WTC11 (cell line): Measurements from ENCODE around the gene PRKAG2. TPM values are rescaled to one million over a fixed set of nuclear protein-coding genes. Genes with fewer than 3 reads are reported as not detected.

Source experiments
- ATAC-seq: fragments of 200-7000 bp; cut with Tn5 transposase; 2 replicates; pipeline ENCODE4 v1.10.0; 2021; ENCODE audit warnings: mild to moderate bottlenecking, moderate library complexity
- CTCF ChIA-PET: fragments of 300-600 bp; sonication (Branson Sonifier 250); formaldehyde crosslinking; loops from one replicate; lab custom pipeline; 2021; ENCODE audit warnings: antibody characterized with exemption; lab: Charles Lee
- POLR2A ChIA-PET: fragments of 350-600 bp; sonication (Branson Sonifier 250); formaldehyde crosslinking; loops from one replicate; lab custom pipeline; 2021; ENCODE audit warnings: antibody characterized with exemption; lab: Charles Lee
- DNase-seq: peaks from one replicate; pipeline ENCODE4 v3.0.0; 2021; ENCODE audit warnings: low spot score
- H3K27ac Mint-ChIP-seq: 2 replicates; pipeline ENCODE4 v1.8.0; 2021; ENCODE audit warnings: mixed read lengths
- H3K27me3 Mint-ChIP-seq: 2 replicates; pipeline ENCODE4 v1.8.0; 2021; ENCODE audit warnings: low read depth, mild to moderate bottlenecking, moderate library complexity, mixed read lengths
- H3K36me3 Mint-ChIP-seq: 2 replicates; pipeline ENCODE4 v1.8.0; 2021; ENCODE audit warnings: mixed read lengths
- H3K4me1 Mint-ChIP-seq: 2 replicates; pipeline ENCODE4 v1.8.0; 2022; ENCODE audit warnings: mixed read lengths
- H3K4me3 Mint-ChIP-seq: 2 replicates; pipeline ENCODE4 v1.8.0; 2021; ENCODE audit warnings: mild to moderate bottlenecking, moderate library complexity, mixed read lengths
- H3K9me3 Mint-ChIP-seq: 2 replicates; pipeline ENCODE4 v1.8.0; 2021; ENCODE audit warnings: mixed read lengths
- ARID4B ChIP-seq: sonication (generic); formaldehyde crosslinking; IDR thresholded peaks from 2 replicates; pipeline ENCODE4 v1.8.0; 2023; ENCODE audit warnings: missing genetic modification reagents, mild to moderate bottlenecking, borderline replicate concordance
- CDX4 ChIP-seq: fragments of 250-450 bp; sonication (Bioruptor Pico); IDR thresholded peaks from 2 replicates; pipeline ENCODE4 v1.9.0; 2021; ENCODE audit warnings: moderate library complexity, mild to moderate bottlenecking, inconsistent platforms, borderline replicate concordance
- CTCF ChIP-seq: fragments of 200-600 bp; IDR thresholded peaks from 2 replicates; pipeline ENCODE4 v1.8.0; 2022; ENCODE audit warnings: antibody characterized with exemption
- E2F5 ChIP-seq: sonication (generic); formaldehyde crosslinking; IDR thresholded peaks from 2 replicates; pipeline ENCODE4 v1.8.1; 2022; ENCODE audit warnings: mild to moderate bottlenecking, moderate library complexity, missing genetic modification reagents
- ELF4 ChIP-seq: sonication (generic); formaldehyde crosslinking; IDR thresholded peaks from 2 replicates; pipeline ENCODE4 v1.8.1; 2022; ENCODE audit warnings: low read depth, mild to moderate bottlenecking, moderate library complexity, missing genetic modification reagents
- GABPB1 ChIP-seq: sonication (generic); formaldehyde crosslinking; IDR thresholded peaks from 2 replicates; pipeline ENCODE4 v1.8.1; 2023; ENCODE audit warnings: mild to moderate bottlenecking, missing genetic modification reagents
- IRF1 ChIP-seq: sonication (generic); formaldehyde crosslinking; IDR thresholded peaks from 2 replicates; pipeline ENCODE4 v1.8.0; 2023; ENCODE audit warnings: missing genetic modification reagents
- MLX ChIP-seq: sonication (generic); formaldehyde crosslinking; IDR thresholded peaks from 2 replicates; pipeline ENCODE4 v1.8.1; 2023; ENCODE audit warnings: mild to moderate bottlenecking, missing genetic modification reagents, moderate library complexity
- OVOL2 ChIP-seq: fragments of 250-450 bp; sonication (Bioruptor Pico); IDR thresholded peaks from 2 replicates; pipeline ENCODE4 v1.9.0; 2021; ENCODE audit warnings: mild to moderate bottlenecking, borderline replicate concordance
- RELA ChIP-seq: sonication (generic); formaldehyde crosslinking; IDR thresholded peaks from 2 replicates; pipeline ENCODE4 v1.8.1; 2022; ENCODE audit warnings: missing genetic modification reagents, mild to moderate bottlenecking, borderline replicate concordance
- SMAD3 ChIP-seq: sonication (generic); formaldehyde crosslinking; IDR thresholded peaks from 2 replicates; pipeline ENCODE4 v1.8.0; 2022; ENCODE audit warnings: missing genetic modification reagents, mild to moderate bottlenecking, borderline replicate concordance
- SP1 ChIP-seq: sonication (generic); formaldehyde crosslinking; conservative IDR thresholded peaks from 2 replicates; pipeline ENCODE4 v1.8.1; 2022; ENCODE audit warnings: missing genetic modification reagents
- ZBTB21 ChIP-seq: sonication (generic); formaldehyde crosslinking; IDR thresholded peaks from 2 replicates; pipeline ENCODE4 v1.8.1; 2023; ENCODE audit warnings: mild to moderate bottlenecking, missing genetic modification reagents, borderline replicate concordance
- ZNF121 ChIP-seq: sonication (generic); formaldehyde crosslinking; IDR thresholded peaks from 2 replicates; pipeline ENCODE4 v1.8.0; 2023; ENCODE audit warnings: missing genetic modification reagents
- ZNF317 ChIP-seq: sonication (generic); formaldehyde crosslinking; IDR thresholded peaks from 2 replicates; pipeline ENCODE4 v1.8.1; 2023; ENCODE audit warnings: low read depth, mild to moderate bottlenecking, moderate library complexity, missing genetic modification reagents, borderline replicate concordance
- ZNF396 ChIP-seq: fragments of 250-450 bp; sonication (Bioruptor Pico); IDR thresholded peaks from 2 replicates; pipeline ENCODE4 v1.8.0; 2021; ENCODE audit warnings: mild to moderate bottlenecking, moderate library complexity, borderline replicate concordance
- ZNF425 ChIP-seq: fragments of 250-450 bp; sonication (Bioruptor Pico); conservative IDR thresholded peaks from 2 replicates; pipeline ENCODE4 v1.9.0; 2021; ENCODE audit warnings: mild to moderate bottlenecking
- total RNA-seq: library from RNA; stranded (reverse); gene quantifications from 3 replicates; pipeline ENCODE4 v1.2.3, GENCODE V29; 2021

PRKAG2 gene
- total RNA-seq, 1 experiment from 2014 or later: 20.3 TPM

GRCh38 chr7:151853896-151854719 is 22.8 kb downstream of the PRKAG2 start:
- no peak for ATAC-seq
- H3K4me3 Mint-ChIP-seq: no peak overlapping the region
- no peak overlapping the region for H3K27ac Mint-ChIP-seq
- TF ChIP-seq ARID4B (no peak), OVOL2 (CRISPR knock-in tag) (no peak), MLX (CRISPR knock-in tag) (no peak), CTCF (no peak), ZNF396 (CRISPR knock-in tag) (no peak), SMAD3 (CRISPR knock-in tag) (no peak), RELA (CRISPR knock-in tag) (no peak), E2F5 (CRISPR knock-in tag) (no peak), CDX4 (CRISPR knock-in tag) (no peak), GABPB1 (no peak), IRF1 (no peak)
- no peaks in the 10 kb centered on the region for H3K27me3 Mint-ChIP-seq
- no peak for DNase-seq
- ChIA-PET CTCF (interaction anchor here (0.6 to 0.7 kb wide), 2 partner anchors 71 to 125 kb away, joined by 3 read pairs; no protein-coding TSS in a partner anchor), POLR2A (interaction anchor here (0.6 kb wide), 1 partner anchor 550 kb away, joined by 3 read pairs; no protein-coding TSS in a partner anchor)
- H3K36me3 Mint-ChIP-seq: no peaks in the 10 kb centered on the region
- peaks cover 5% of the 10 kb centered on the region; the same call in 1 of the 2 replicates for H3K4me1 Mint-ChIP-seq
- no peaks in the 10 kb centered on the region for H3K9me3 Mint-ChIP-seq

- CTCF ChIA-PET: interaction anchor here (0.7 kb wide), 1 partner anchor 8 kb away, joined by 3 read pairs; no protein-coding TSS in a partner anchor
- peak; percentile 31; the same call in 1 of the 2 replicates for ATAC-seq
- no peaks in the 10 kb centered on the region for H3K36me3 Mint-ChIP-seq
These were observed 24.2 kb downstream of the PRKAG2 start for GRCh38 chr7:151852486-151853396.

More at GRCh38 chr7:151852486-151853396, 24.2 kb downstream of the PRKAG2 start:
- peaks cover 5% of the 10 kb centered on the region; the same call in 1 of the 2 replicates for H3K4me1 Mint-ChIP-seq
- no peak overlapping the region for H3K4me3 Mint-ChIP-seq
- H3K27ac Mint-ChIP-seq: 0 out of 2 replicates have a peak overlapping the region, but pooled peaks have one; percentile 63
- TF ChIP-seq ZNF425 (CRISPR knock-in tag) (no peak), ZBTB21 (CRISPR knock-in tag) (no peak), SP1 (CRISPR knock-in tag) (no peak), ELF4 (no peak), ZNF317 (CRISPR knock-in tag) (no peak), CDX4 (CRISPR knock-in tag) (no peak), ZNF121 (peak; percentile 31; the same call in 1 of the 2 replicates)
- TF ChIP-seq, all 79 proteins: peak for 1
- DNase-seq: peak; percentile 13
- Mint-ChIP-seq H3K9me3 (no peaks in the 10 kb centered on the region), H3K27me3 (no peaks in the 10 kb centered on the region)
- POLR2A ChIA-PET: no interaction called here
